Astrocyte of the spinal cord (primary cell): ENCODE data around the gene CHST8.

Experiments
- DNase-seq: peaks from one replicate; pipeline ENCODE4 v3.0.0; 2011; ENCODE audit warnings: low read depth, low spot score
- H3K4me3 ChIP-seq: 2 replicates; pipeline ENCODE4 v1.5.1; 2011; ENCODE audit warnings: low read depth, mild to moderate bottlenecking, low read length, moderate library complexity
- in situ Hi-C: cut with HindIII; loops from 2 replicates; pipeline ENCODE4 v1.10.0; 2017; ENCODE audit warnings: low sequenced_read_pairs
- TF ChIP-seq, protein P1 (sequence below): IDR thresholded peaks from 2 replicates; pipeline ENCODE4 v1.5.1; 2012; ENCODE audit warnings: low read depth, mild to moderate bottlenecking, low read length, inconsistent platforms

Gene CHST8

DNA sequence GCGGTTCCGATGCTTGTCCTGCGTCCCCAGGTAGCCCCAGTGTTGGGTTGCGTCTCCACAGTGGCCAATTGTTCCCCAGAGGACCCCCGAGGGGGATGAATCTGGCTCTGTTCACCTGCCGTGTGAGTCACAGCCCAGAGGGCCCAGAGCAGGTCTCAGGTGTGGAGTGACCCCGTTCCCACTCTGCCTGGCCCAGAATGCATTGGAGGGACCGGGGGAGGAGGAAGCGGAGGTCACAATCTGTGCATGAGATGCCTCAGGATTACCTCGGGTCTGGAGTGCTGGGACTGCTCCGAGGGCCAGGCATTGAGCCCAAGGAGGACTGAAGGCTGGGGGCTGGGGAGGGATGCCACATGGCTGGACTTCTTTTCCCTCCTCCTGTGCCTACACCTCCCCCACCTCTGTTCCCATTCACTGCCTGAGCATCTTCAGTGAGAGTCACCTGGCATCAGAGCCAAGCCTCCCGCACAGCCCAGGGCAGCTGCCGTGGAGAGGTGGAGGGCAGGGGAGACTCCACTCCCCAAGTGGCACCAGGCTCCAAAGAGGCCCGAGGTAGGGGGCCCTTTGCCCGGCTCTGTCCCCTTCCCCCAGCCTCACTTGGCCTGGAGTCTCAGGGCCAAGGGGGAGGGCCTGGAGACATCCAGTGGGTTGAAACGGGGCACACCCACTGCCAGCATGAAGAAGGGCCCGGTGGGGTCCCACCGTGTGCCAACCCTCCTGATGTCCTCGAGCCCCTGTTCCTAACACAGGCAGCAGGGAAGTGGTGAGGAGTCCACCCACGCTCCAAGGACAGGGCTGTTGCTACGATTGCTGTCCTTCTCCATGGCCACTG is 81.1 kb downstream of the CHST8 start:
- in situ Hi-C loops = no loop called here
- TF ChIP-seq, protein P1, sequence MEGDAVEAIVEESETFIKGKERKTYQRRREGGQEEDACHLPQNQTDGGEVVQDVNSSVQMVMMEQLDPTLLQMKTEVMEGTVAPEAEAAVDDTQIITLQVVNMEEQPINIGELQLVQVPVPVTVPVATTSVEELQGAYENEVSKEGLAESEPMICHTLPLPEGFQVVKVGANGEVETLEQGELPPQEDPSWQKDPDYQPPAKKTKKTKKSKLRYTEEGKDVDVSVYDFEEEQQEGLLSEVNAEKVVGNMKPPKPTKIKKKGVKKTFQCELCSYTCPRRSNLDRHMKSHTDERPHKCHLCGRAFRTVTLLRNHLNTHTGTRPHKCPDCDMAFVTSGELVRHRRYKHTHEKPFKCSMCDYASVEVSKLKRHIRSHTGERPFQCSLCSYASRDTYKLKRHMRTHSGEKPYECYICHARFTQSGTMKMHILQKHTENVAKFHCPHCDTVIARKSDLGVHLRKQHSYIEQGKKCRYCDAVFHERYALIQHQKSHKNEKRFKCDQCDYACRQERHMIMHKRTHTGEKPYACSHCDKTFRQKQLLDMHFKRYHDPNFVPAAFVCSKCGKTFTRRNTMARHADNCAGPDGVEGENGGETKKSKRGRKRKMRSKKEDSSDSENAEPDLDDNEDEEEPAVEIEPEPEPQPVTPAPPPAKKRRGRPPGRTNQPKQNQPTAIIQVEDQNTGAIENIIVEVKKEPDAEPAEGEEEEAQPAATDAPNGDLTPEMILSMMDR = no peak
- H3K4me3 ChIP-seq = no peak overlapping the region
- DNase-seq = no peak

DNA sequence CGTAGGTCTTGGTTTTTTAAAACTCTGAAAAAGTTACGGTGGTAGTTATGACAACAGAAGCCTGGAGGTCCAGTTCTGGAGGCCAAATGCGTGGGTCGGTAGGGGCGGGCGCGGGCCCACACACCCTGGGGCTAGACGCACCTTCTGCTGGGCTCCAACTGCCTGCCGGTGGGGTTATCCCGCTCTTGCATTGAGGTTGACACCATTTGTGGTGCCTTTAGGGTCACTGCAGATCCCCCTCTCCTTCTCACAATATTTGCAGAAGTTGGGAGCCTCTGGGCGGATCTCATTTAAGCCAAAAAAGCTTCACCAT is 81.6 kb downstream of the CHST8 start:
- H3K4me3 ChIP-seq = no peak overlapping the region
- no peak for DNase-seq
- TF ChIP-seq, protein P1 = no peak
- in situ Hi-C loops = no loop called here

DNA sequence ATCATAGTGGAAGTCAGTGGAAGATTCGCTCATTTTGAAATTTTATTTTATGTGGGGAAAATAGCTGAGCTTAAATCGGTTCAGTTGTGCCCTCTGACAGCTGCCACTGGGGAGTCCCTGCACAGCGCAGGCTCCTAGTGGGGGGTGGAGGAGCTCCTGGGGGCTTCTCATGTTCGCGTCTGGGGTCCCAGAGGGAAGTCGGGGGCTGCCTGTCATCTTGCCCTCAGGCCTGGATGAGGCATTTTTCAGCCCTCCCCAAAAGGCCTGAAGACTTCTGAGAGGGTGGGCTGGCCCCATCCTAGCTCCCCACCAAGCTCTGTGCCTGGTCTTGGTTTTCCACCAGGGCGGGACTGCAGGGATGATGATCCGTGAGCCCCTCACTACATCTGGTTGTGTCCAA is 82.1 kb downstream of the CHST8 start:
- no peak overlapping the region for H3K4me3 ChIP-seq
- in situ Hi-C loops = no loop called here
- TF ChIP-seq, protein P1 = no peak
- DNase-seq = no peak

DNA sequence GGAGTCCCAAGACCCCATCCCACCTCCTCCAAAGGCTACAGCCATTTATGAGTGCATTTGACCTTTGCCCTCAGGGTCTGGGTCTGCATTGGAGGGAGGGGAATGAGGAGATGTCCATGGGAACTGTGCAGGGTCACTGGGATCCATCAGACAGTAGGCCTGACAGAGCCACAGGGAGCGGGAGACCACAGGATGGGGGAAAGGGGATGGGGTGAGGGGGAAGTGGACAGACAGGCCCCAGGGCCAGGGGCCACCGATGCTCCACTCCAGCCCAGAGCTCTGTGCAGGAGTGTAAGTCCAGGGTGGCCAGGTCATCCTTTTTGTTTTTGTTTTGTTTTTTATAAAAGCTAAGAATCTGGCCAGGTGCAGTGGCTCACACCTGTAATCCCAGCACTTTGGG is 82.5 kb downstream of the CHST8 start:
- TF ChIP-seq, protein P1 = no peak
- DNase-seq = no peak
- in situ Hi-C loops = no loop called here
- H3K4me3 ChIP-seq = no peak overlapping the region

DNA sequence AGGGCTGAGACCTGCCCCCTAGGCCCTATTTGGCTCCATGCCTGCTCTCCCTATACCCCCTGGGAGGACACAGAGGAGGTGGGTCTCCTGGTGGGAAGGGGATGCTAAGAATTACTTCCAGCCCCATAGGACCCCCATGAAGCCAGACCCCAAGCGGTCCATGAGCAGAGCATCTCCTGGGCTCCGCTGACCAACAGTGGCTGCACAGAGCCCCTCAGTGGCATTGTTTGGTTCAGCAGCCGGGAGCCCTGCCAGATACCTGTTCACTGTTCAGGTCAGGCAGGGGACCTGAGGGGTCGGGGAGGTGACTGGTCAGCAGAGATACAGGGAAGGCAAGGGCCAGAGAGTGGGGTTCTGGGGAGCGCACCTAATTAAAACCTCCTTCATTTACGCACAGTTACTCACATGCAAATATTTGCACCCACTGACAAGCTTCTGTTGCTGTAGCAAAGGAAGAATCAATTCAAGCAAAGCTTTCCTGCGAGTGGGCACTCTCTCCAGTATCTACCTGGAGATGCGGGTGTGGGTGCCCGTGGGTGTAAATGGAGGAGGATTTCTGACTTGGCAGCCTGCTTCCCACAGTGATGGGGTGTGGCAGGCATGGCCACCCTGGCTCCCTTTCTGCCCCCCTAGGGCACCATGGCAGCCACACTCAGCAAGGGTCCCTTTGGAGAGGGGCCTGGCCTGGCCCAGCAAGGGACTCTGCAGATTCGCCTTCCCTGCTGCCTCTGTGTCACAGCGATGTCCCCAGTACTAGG is 83.5 kb downstream of the CHST8 start:
- TF ChIP-seq, protein P1 = no peak
- H3K4me3 ChIP-seq = no peak overlapping the region
- DNase-seq = no peak
- in situ Hi-C loops = no loop called here

DNA sequence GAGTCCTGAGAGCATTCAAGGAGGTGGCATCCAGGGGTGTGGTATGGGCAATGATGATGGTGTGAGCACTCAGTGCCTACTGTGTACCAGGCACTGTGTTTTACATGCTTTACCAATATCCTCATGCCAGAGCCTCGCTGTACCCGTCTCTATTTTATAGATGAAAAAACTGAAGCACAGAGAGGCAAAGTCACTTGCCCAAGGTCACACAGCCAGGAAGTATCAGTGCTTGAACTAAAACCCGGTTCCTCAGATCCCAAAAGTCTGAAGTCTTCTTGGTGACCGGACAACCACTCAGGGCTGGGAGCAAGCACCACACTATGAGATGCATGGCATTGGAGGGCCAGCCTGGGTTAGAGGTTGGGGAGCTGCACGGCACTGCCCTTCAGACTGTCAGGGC is 84.1 kb downstream of the CHST8 start:
- DNase-seq = no peak
- in situ Hi-C loops = no loop called here
- TF ChIP-seq, protein P1 = no peak

More for the DNA sequence above, 84.1 kb downstream of the CHST8 start:
- no peak overlapping the region for H3K4me3 ChIP-seq
